Neural cell (in vitro differentiated cells): ENCODE measurements around the gene AASDH. TPM values are rescaled to one million over a fixed set of nuclear protein-coding genes. Genes with fewer than 3 reads are reported as not detected.

Experiments
- polyA plus RNA-seq: library from polyadenylated mRNA; depleted of rRNA; stranded (reverse); fragments of >200 nt; gene quantifications from 2 replicates; pipeline ENCODE4 v1.2.3, GENCODE V29; 2014
- small RNA-seq, 3 experiments: library from RNA; depleted of rRNA; stranded (forward); fragments of <200 nt; gene quantifications; one replicate each; pipeline ENCODE3, GENCODE V24; 2012

The AASDH gene
- polyA plus RNA-seq, 1 donor from 2014 or later: 21.8 TPM

Small RNAs within 50 kb of the gene (small RNA-seq; reads per million reads assigned to genes)
- 0 reads per million in 3 experiments for gene RNU6-197P

Other genes starting within 250 kb of the AASDH start
- 20.5 and 22.5 TPM in 2 replicates for gene PPAT, start 48.1 kb upstream of the AASDH start, polyA plus RNA-seq
- gene PAICS, start 48.8 kb upstream of the AASDH start, polyA plus RNA-seq: 18.4 and 24.4 TPM in 2 replicates
- 57.0 and 65.2 TPM in 2 replicates for gene SRP72, start 80.1 kb upstream of the AASDH start, polyA plus RNA-seq
- gene ARL9, start 118.3 kb upstream of the AASDH start, polyA plus RNA-seq: 0.11 and 0.22 TPM in 2 replicates